DMS53 (cell line): Measurements from ENCODE around the gene ATP2A1.
A peak's percentile ranks its signal among the peaks of the same experiment; 100 is the strongest.
"Not testable (repeated sequence)": the region's sequence is repeated elsewhere in the genome, so short reads cannot be mapped to it uniquely, and the experiment has no call there.

ENCODE experiments used
- DNase-seq: peaks from one replicate; lab custom pipeline; 2025; lab: John Stamatoyannopoulos, UW

The ATP2A1 gene

DNA sequence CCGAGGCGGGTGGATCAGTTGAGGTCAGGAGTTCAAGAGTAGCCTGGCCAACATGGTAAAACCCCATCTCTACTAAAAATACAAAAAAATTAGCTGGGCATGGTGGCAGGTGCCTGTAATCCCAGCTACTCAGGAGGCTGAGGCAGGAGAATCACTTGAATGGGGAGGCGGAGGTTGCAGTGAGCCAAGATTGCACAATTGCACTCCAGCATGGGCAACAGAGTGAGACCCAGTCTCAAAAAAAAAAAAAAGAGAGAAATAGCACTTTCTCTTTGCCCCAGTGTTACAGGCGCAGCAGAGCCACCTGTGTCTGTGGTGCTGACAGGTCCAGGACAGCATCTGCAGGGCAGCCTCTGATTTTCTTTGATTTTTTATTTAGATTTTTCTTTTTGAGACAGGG is 3.3 kb downstream of the ATP2A1 start:
- DNase-seq, result not testable (repeated sequence)

GRCh38 chr16:28882551-28883160 is 4.4 kb downstream of the ATP2A1 start:
- no peak for DNase-seq

- DNase-seq, result peak; percentile 31
Observed at GRCh38 chr16:28883221-28883996, 5.1 kb downstream of the ATP2A1 start.

- no peak for DNase-seq
Observed at GRCh38 chr16:28884045-28884444, 5.8 kb downstream of the ATP2A1 start.

GRCh38 chr16:28886945-28887344 is 8.7 kb downstream of the ATP2A1 start:
- no peak for DNase-seq

DNA sequence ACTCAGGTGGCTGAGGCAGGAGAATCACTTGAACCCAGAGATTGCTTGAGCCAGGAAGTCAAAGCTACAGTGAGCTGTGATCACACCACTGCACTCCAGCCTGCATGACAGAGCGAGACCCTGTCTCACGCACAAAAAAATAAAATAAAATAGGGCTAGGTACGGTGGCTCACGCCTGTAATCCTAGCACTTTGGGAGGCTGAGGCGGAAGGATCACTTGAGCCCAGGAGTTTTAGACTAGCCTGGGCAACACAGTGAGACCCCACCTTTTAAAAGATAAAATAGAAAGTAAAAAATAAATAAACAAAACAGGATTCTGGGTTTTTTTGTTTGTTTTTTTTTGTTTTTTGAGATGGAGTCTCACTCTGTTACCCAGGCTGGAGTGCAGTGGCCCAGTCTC is 12.1 kb downstream of the ATP2A1 start:
- DNase-seq, result not testable (repeated sequence)

GRCh38 chr16:28891964-28892890 is 13.9 kb downstream of the ATP2A1 start:
- no peak for DNase-seq

GRCh38 chr16:28893291-28893690 is 15.0 kb downstream of the ATP2A1 start:
- no peak for DNase-seq

DNA sequence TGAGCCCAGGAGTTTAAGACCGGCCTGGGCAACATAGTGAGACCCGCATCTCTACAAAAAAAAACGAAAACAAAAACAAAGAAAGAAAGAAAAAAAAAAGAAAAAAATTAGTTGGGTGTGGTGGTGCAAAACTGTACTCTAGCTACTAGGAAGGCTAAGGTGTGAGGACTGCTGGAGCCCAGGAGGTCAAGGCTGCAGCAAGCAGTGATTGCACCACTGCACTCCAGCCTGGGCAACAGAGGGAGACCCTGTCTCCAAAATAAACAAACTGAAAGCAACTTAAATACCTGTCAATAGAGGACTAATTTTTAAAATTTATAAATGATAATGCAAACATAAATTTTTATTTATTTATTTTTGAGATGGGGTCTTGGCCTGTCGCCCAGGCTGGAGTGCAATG is 17.3 kb downstream of the ATP2A1 start:
- no peak for DNase-seq

DNA sequence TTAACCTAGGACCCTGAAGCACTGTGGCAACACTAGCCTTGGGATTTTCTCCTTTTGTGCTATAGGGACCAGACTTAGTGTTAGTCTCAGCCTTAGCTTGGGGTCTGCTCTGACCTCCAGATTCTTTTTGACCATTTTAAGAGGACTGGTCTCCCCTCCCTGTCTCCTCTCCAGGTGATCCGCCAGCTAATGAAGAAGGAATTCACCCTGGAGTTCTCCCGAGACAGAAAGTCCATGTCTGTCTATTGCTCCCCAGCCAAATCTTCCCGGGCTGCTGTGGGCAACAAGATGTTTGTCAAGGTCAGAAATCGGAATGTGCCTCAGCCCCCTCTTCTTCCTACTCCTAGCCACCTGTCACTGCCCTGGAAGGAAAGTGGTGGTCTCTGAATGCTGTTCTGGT is 19.5 kb downstream of the ATP2A1 start:
- DNase-seq, result no peak

DNA sequence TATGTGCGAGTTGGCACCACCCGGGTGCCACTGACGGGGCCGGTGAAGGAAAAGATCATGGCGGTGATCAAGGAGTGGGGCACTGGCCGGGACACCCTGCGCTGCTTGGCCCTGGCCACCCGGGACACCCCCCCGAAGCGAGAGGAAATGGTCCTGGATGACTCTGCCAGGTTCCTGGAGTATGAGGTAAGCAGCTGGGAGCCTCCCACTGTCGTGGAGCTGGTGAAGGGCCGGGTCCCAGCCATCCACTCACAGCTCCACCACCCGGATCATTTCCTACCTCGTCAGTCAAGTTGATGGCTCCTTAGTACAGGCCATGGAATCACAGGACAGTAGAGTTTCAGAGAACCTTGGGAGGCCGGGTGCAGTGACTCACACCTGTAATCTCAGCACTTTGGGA is 20.0 kb downstream of the ATP2A1 start:
- no peak for DNase-seq

DNA sequence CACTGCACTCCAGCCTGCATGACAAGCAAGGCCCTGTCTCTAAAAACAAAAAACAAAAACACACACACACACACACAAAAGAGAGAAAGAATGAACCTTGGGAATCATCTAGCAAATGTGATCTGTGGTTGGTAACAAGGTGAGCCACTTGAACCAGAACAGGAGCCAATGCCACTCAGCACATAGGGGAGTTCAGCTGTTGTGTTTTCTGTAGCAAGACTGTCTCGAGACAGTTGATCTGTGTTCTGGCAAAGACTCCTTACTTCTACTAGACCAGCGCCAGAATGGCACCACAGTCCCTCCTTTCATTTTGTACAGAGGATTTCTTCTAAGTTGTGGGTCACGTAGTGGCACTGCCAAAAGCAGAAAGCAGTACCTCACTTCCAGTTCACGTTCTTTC is 20.7 kb downstream of the ATP2A1 start:
- no peak for DNase-seq

- DNase-seq, result no peak
Observed at GRCh38 chr16:28899882-28900590, 21.7 kb downstream of the ATP2A1 start.

GRCh38 chr16:28900601-28901000 is 22.3 kb downstream of the ATP2A1 start:
- no peak for DNase-seq

DNA sequence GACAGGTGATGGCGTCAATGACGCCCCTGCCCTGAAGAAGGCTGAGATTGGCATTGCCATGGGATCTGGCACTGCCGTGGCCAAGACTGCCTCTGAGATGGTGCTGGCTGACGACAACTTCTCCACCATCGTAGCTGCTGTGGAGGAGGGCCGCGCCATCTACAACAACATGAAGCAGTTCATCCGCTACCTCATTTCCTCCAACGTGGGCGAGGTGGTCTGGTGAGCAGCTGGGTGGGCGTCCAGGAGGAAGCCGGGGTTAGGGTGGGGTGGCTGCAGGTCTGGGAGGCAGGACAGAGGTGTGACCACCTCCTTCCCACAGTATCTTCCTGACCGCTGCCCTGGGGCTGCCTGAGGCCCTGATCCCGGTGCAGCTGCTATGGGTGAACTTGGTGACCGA is 23.6 kb downstream of the ATP2A1 start:
- no peak for DNase-seq

- DNase-seq, result no peak
Observed at GRCh38 chr16:28902909-28903308, 24.6 kb downstream of the ATP2A1 start.

- no peak for DNase-seq
Observed at GRCh38 chr16:28903344-28904042, 25.2 kb downstream of the ATP2A1 start.

GRCh38 chr16:28904363-28904762 is 26.1 kb downstream of the ATP2A1 start:
- DNase-seq, result no peak

DNA sequence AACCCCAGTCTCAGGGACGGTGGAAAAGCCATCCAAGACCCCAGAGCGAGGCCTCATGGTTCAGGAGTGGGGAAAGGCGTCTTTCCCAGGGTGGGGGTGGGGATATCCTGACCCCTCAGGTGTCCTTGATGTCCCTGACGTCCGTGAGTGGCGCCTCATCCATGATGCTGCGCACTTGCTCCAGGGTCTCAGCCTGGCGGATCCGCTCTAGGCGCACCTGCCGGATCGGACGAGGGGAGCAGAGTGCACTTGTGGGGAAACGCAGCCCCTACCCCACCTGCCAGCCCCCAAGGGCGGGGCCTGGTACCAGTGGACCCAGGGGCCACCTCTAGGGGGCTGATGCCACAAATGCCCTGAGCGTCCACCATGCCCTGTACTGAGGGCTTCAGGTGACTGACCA is 26.5 kb downstream of the ATP2A1 start:
- DNase-seq, result no peak

GRCh38 chr16:28905229-28905754 is 27.0 kb downstream of the ATP2A1 start:
- no peak for DNase-seq

DNA sequence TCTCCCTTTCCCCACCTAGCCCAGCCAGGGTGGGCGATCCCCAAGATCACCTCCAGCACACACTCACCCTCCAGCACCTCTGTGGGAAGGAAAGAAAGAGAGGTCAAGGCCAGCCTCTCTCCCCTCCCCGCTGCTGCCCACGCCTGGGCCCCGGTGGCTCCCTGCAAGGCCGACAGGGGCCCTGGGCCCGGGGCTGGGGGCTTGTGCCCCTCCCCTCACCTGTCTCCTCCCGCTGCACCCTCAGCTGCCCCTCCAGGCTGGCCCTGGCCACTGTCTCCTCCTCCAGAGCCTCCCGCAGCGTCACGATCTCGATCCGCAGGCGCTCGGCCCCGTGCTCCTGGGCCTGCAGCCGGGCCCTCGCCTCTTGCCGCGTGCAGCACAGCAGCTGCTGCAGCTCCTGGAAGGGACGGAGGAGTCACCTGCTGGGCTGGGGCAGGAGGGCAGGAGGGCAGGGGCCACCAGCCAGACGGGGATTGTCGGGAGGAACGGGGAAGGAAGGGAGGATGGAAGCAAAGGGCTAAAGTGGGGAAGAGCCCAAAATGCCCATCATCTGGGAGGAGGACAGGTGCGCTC is 27.6 kb downstream of the ATP2A1 start:
- DNase-seq, result no peak
